GM21529 (cell line): ENCODE results near the gene GHDC.

Source experiments
- ATAC-seq: cut with Tn5 transposase; IDR thresholded peaks from one replicate; pipeline ENCODE4 v1.9.1; 2021; ENCODE audit not compliant: unreplicated experiment

The GHDC gene

GRCh38 chr17:42183741-42184711, 10.3 kb downstream of the GHDC start:
- ATAC-seq: peak; percentile 65

- no peak for ATAC-seq
Observed at GRCh38 chr17:42182927-42183734, 11.2 kb downstream of the GHDC start.

GRCh38 chr17:42181851-42182207, 12.5 kb downstream of the GHDC start:
- ATAC-seq: no peak

- no peak for ATAC-seq
Observed at GRCh38 chr17:42180922-42181850, 13.1 kb downstream of the GHDC start, which contains the start of gene KCNH4. KCNH4 (minus strand) TSS chr17:42181142; CDS start chr17:42180945, 197 bp downstream.

DNA sequence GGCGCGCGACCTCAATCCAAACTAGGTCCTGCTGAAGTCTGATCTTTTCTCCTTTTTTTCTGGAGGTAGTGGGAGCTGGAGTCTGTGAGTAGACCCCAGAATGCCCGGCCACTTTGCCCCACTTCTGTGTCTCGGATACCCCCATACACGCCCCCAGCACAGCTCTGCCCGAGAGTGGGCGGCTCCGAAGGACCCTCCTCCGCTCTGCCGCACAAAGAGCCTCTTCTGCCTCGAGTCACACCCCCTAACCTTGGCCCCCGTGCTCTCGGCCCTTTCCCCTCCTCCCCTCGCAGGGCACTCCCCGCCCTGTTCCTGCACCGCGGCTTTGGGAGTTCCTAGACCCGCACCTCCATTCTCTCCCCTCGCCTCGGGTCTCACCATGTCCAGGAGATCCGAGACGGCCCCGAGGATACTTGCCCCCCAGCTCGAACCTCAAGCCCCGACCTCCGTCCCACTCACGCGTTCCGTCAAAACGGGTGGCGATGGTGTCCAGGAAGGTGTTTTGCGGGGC, 13.8 kb downstream of the GHDC start:
- no peak for ATAC-seq

- ATAC-seq: no peak
Observed at GRCh38 chr17:42179911-42180410, 14.3 kb downstream of the GHDC start.

GRCh38 chr17:42179335-42179734, 15.0 kb downstream of the GHDC start:
- no peak for ATAC-seq

DNA sequence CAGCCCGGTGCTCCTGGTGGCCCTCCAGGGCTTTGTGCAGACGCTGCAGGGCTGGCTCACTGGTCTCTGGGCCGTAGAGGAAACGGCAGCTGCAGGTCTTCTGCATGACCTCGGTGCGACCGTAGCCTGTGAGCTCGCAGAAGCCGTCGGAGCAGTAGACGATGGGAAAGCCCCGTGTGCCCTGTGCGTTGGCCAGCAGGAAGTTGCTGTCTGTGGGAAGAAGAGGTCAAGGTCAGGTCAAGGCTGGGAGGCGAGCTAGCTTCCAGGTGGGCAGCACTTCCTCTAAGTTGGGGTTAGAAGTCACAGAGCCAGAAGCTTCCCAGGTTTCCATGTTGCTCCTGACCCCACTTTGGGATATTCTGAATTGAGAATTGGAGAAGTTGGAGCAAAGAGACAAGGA, 15.5 kb downstream of the GHDC start:
- no peak for ATAC-seq

- no peak for ATAC-seq
Observed at GRCh38 chr17:42177684-42178083, 16.6 kb downstream of the GHDC start.

- no peak for ATAC-seq
Observed at GRCh38 chr17:42174126-42174783, 20.0 kb downstream of the GHDC start.

- no peak for ATAC-seq
Observed at GRCh38 chr17:42171831-42172230, 22.5 kb downstream of the GHDC start.

- ATAC-seq: no peak
Observed at GRCh38 chr17:42169351-42169750, 24.9 kb downstream of the GHDC start.

GRCh38 chr17:42167807-42168206, 26.5 kb downstream of the GHDC start:
- no peak for ATAC-seq

DNA sequence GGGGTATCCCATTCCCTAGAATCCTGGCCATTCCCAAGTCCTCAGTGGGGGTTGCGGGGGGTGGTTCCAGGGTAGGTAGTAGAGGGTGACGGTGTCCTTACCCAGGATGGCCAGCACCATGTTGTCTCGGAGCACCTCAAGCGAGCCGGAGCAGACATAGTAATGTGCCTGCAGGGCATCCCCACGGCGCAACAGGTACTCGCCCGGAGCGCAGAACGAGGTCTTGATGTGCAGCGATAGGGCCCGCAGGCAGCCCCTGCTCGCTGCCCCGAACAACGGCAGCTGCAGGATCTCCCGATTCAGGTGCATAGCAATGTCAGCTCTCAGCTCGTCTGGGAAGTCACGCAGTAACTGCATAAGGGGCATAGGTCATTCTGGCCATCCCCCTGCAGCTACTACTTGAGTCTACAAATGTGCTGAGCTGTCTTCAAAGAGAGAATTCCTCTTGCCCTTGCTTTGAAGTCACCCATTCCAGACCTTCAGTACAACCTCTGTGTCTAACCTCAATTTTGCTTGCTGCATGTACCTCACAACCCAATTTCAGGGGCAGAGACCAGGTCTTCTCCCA, 28.0 kb downstream of the GHDC start:
- no peak for ATAC-seq

DNA sequence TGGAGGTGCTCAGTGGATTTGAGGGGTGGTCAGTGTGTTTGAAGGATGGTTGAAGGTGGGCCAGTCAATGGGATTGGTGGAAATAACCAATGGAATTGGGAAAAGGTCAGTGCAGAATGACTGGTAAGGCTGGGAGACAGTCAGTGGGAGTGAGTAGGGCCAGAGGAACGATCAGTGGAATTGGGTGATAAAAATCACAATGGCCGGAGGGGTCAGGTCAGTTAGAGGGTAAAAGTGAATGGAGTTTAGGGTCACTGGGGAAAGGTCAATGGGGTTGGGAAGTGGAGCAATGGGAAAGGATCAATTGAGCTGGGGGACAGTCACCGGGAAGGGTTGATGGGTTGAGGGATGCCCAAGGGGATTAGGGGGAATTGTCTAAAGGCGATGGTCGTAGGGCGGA, 28.5 kb downstream of the GHDC start:
- ATAC-seq: no peak

GRCh38 chr17:42163696-42164407, 30.4 kb downstream of the GHDC start:
- no peak for ATAC-seq

GRCh38 chr17:42163113-42163512, 31.2 kb downstream of the GHDC start:
- ATAC-seq: no peak

DNA sequence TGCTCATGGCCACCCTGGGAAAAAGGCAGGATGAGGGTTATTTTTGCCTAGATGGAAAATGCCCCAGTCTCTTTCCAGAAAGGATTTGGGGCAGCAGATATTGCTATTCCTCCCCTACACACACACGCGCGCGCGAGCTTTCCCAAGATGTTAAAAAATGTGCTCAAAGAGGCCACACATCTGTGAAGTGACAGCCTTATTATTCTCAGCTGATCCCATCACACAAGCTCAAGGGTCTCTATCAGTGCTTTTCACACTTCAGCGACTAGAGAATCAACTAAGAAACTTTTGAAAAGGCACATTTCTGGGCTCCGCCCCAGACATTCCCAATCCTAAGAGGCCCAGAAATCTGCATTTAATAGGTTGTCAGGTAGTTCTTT, 33.8 kb downstream of the GHDC start:
- ATAC-seq: no peak
